ENCODE data around the gene FAM3D.
"Not testable (repeated sequence)": the region's sequence is repeated elsewhere in the genome, so short reads cannot be mapped to it uniquely, and the experiment has no call there.

Gene FAM3D

DNA sequence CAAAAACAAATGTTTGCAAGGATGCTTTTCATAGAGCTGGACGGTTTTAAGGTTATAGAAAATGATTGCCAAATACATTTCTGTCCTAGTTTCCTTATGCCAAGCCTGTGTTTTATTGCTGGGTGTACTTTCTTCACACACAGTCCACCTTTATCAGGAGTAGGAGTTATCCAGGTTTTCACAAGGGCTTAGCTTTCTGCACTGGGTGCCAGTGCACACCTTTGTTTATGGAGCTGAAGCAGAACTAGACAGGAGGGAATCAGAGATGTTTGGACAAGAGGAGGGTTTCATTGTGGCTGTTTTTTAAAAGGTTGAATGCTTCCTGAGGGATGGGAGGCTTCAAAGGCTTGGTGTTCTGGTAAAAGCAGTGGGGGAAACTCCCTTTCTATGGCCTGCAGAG, 29.5 kb upstream of the FAM3D start:
- DNase-seq (ENCODE audit: low spot score in 2 of 2) (no peak), ATAC-seq (replicated peaks; ENCODE audit: extremely low read depth, poor library complexity, severe bottlenecking) (no peak)
- H3K4me3 Mint-ChIP-seq: no peak overlapping the region
- no peaks in the 10 kb centered on the region for H3K4me1 Mint-ChIP-seq
- no peaks in the 10 kb centered on the region for H3K9me3 Mint-ChIP-seq
- H3K27me3 Mint-ChIP-seq: no peaks in the 10 kb centered on the region
- no peaks in the 10 kb centered on the region for H3K36me3 Mint-ChIP-seq (ENCODE audit: insufficient read depth)
- no peak overlapping the region for H3K27ac Mint-ChIP-seq (ENCODE audit: low read depth)

- not testable (repeated sequence) for H3K27me3 Mint-ChIP-seq, H3K4me3 Mint-ChIP-seq, H3K9me3 Mint-ChIP-seq
Measured at GRCh38 chr3:58695284-58695683, 28.7 kb upstream of the FAM3D start.

GRCh38 chr3:58693940-58694850, 27.6 kb upstream of the FAM3D start:
- no peak overlapping the region for H3K4me3 Mint-ChIP-seq
- H3K9me3 Mint-ChIP-seq: no peaks in the 10 kb centered on the region
- ATAC-seq (replicated peaks; ENCODE audit: extremely low read depth, poor library complexity, severe bottlenecking): no peak
- H3K27me3 Mint-ChIP-seq: no peaks in the 10 kb centered on the region
- DNase-seq (ENCODE audit: low spot score in 2 of 2): no peak
- no peaks in the 10 kb centered on the region for H3K4me1 Mint-ChIP-seq
- H3K27ac Mint-ChIP-seq (ENCODE audit: low read depth): no peak overlapping the region
- no peaks in the 10 kb centered on the region for H3K36me3 Mint-ChIP-seq (ENCODE audit: insufficient read depth)

More at GRCh38 chr3:58695284-58695683, 28.7 kb upstream of the FAM3D start:
- H3K36me3 Mint-ChIP-seq (ENCODE audit: insufficient read depth); ATAC-seq (replicated peaks; ENCODE audit: extremely low read depth, poor library complexity, severe bottlenecking); H3K27ac Mint-ChIP-seq (ENCODE audit: low read depth); H3K4me1 Mint-ChIP-seq; DNase-seq (ENCODE audit: low spot score in 2 of 2): not testable (repeated sequence)

GRCh38 chr3:58692484-58692883, 25.9 kb upstream of the FAM3D start:
- H3K27ac Mint-ChIP-seq (ENCODE audit: low read depth): no peak overlapping the region
- H3K36me3 Mint-ChIP-seq (ENCODE audit: insufficient read depth): no peaks in the 10 kb centered on the region
- ATAC-seq (replicated peaks; ENCODE audit: extremely low read depth, poor library complexity, severe bottlenecking) (no peak), DNase-seq (ENCODE audit: low spot score in 2 of 2) (no peak)
- peaks cover 16% of the 10 kb centered on the region for H3K27me3 Mint-ChIP-seq
- no peaks in the 10 kb centered on the region for H3K9me3 Mint-ChIP-seq
- no peaks in the 10 kb centered on the region for H3K4me1 Mint-ChIP-seq
- H3K4me3 Mint-ChIP-seq: no peak overlapping the region

DNA sequence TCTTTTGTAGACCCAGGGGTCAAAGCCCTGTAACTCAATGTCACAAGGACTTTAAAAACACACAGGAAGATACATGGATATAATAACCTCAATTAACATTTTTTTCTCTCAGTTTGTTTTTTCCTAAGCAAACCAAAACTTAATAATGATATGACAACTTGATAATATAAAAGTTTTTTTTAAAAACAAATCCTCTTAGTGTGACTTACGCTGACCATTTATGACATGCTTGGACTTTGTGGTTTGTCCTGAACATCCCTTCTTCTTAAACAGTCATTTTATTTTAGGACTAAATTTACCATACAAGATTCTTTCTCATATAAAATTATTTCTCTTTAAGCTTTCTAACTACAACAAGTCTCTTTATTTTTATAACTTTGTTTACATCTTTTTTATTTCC, 25.4 kb upstream of the FAM3D start:
- Mint-ChIP-seq H3K27ac (ENCODE audit: low read depth) (no peak overlapping the region), H3K4me1 (no peaks in the 10 kb centered on the region), H3K4me3 (no peak overlapping the region), H3K36me3 (ENCODE audit: insufficient read depth) (no peaks in the 10 kb centered on the region), H3K9me3 (no peaks in the 10 kb centered on the region), H3K27me3 (peaks cover 16% of the 10 kb centered on the region)
- DNase-seq (ENCODE audit: low spot score in 2 of 2) (no peak), ATAC-seq (replicated peaks; ENCODE audit: extremely low read depth, poor library complexity, severe bottlenecking) (no peak)

DNA sequence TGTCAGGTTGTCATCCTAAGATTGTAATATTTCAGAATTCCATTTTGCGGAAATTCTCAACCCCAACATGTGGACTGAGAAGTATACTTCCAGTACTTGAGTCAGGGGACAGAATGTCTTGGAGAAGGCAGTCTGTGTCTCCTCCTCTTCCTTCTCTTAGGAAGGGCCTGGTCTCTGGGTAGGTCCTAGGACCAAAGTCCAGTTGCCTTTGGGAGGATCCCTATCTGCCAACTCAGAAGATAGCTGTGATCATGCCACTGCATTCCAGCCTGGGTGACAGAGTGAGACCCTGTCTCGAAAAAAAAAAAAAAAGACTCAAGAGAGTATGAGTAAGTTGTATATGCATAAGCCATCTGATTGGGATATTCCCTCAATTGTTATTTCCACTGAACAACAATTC, 23.9 kb upstream of the FAM3D start:
- DNase-seq (ENCODE audit: low spot score in 2 of 2) (no peak), ATAC-seq (replicated peaks; ENCODE audit: extremely low read depth, poor library complexity, severe bottlenecking) (no peak)
- no peaks in the 10 kb centered on the region for H3K36me3 Mint-ChIP-seq (ENCODE audit: insufficient read depth)
- H3K27me3 Mint-ChIP-seq: peaks cover 16% of the 10 kb centered on the region
- H3K4me3 Mint-ChIP-seq: no peak overlapping the region
- H3K27ac Mint-ChIP-seq (ENCODE audit: low read depth): no peak overlapping the region
- no peaks in the 10 kb centered on the region for H3K9me3 Mint-ChIP-seq
- H3K4me1 Mint-ChIP-seq: no peaks in the 10 kb centered on the region

- Mint-ChIP-seq H3K4me1 (no peaks in the 10 kb centered on the region), H3K36me3 (ENCODE audit: insufficient read depth) (no peaks in the 10 kb centered on the region), H3K4me3 (no peak overlapping the region), H3K27ac (ENCODE audit: low read depth) (no peak overlapping the region), H3K27me3 (peaks cover 16% of the 10 kb centered on the region), H3K9me3 (no peaks in the 10 kb centered on the region)
- DNase-seq (ENCODE audit: low spot score in 2 of 2) (no peak), ATAC-seq (replicated peaks; ENCODE audit: extremely low read depth, poor library complexity, severe bottlenecking) (no peak)
Measured at GRCh38 chr3:58688574-58688973, 22.0 kb upstream of the FAM3D start.

DNA sequence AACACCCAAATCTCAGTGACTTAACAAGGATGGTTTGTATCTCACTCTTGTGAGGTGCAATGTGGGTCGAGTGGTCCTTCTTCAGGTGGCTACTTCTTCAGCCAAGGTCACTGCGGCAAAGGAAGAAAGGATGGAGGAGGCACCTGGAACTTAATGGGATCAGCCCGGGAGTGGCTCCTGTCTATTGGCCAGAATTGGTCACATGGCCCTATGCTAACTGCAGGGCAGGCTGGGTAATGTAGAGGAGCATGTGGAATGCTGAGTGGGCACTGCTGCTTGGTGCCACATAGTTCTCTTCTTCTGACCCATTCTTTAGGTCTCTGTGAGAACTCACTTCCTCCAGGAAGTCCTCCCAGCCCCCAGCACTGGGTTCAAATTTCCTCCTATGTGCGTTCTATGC, 20.3 kb upstream of the FAM3D start:
- Mint-ChIP-seq H3K27ac (ENCODE audit: low read depth) (no peak overlapping the region), H3K36me3 (ENCODE audit: insufficient read depth) (no peaks in the 10 kb centered on the region), H3K27me3 (peaks cover 16% of the 10 kb centered on the region), H3K9me3 (no peaks in the 10 kb centered on the region), H3K4me3 (no peak overlapping the region), H3K4me1 (no peaks in the 10 kb centered on the region)
- no peak for DNase-seq (ENCODE audit: low spot score in 2 of 2)
- ATAC-seq (replicated peaks; ENCODE audit: extremely low read depth, poor library complexity, severe bottlenecking): no peak

GRCh38 chr3:58685641-58686040, 19.1 kb upstream of the FAM3D start:
- ATAC-seq (replicated peaks; ENCODE audit: extremely low read depth, poor library complexity, severe bottlenecking) (no peak), DNase-seq (ENCODE audit: low spot score in 2 of 2) (no peak)
- no peak overlapping the region for H3K4me3 Mint-ChIP-seq
- no peaks in the 10 kb centered on the region for H3K9me3 Mint-ChIP-seq
- peaks cover 26% of the 10 kb centered on the region for H3K27me3 Mint-ChIP-seq
- H3K4me1 Mint-ChIP-seq: no peaks in the 10 kb centered on the region
- no peak overlapping the region for H3K27ac Mint-ChIP-seq (ENCODE audit: low read depth)
- H3K36me3 Mint-ChIP-seq (ENCODE audit: insufficient read depth): no peaks in the 10 kb centered on the region

GRCh38 chr3:58683466-58683865, 16.9 kb upstream of the FAM3D start:
- Mint-ChIP-seq H3K9me3 (no peaks in the 10 kb centered on the region), H3K36me3 (ENCODE audit: insufficient read depth) (no peaks in the 10 kb centered on the region), H3K27ac (ENCODE audit: low read depth) (no peak overlapping the region), H3K27me3 (peaks cover 22% of the 10 kb centered on the region), H3K4me3 (no peak overlapping the region), H3K4me1 (no peaks in the 10 kb centered on the region)
- no peak for ATAC-seq (replicated peaks; ENCODE audit: extremely low read depth, poor library complexity, severe bottlenecking)
- DNase-seq (ENCODE audit: low spot score in 2 of 2): no peak

DNA sequence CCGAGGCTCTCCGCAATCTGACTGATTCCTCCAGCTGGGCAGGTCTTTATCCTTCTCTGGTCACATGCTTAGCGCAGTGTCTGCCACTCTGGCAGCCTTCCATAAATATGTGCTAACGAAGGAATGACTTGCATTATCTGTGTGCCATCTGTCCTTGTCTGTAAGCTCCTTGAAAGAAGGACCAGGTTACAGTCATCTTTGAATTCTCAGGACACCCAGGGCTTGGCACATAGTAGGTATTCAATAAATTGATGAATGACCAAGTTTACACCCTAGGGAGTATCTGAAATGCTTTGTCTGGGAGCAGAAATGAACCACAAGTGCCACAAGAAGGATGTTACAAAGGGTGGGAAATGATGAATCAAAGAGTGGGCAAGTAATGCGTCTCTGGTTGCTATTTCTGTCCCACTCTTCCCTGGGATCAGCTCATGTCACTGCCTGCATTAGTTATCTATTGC, 16.5 kb upstream of the FAM3D start:
- Mint-ChIP-seq H3K4me1 (no peaks in the 10 kb centered on the region), H3K36me3 (ENCODE audit: insufficient read depth) (no peaks in the 10 kb centered on the region)
- ATAC-seq (replicated peaks; ENCODE audit: extremely low read depth, poor library complexity, severe bottlenecking): no peak

DNA sequence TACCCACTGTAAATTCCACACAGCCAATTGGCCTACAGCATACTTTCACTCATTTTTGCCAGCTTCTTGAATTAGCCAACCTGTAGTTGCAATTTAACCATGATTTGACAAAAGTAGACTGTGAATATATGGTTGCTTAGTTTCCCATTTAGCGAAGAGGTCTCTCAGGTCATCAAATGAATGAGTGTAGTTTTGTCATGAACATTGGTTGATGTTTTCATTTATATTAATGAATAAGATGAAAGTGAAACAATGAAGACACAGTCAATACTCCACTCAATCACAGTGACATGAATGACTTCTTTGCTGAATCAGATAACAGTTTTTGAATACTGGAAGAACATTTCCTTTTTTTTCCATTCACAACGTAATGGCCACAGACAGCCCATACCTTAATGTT, 15.3 kb upstream of the FAM3D start:
- no peak for ATAC-seq (replicated peaks; ENCODE audit: extremely low read depth, poor library complexity, severe bottlenecking)
- Mint-ChIP-seq H3K27ac (ENCODE audit: low read depth) (no peak overlapping the region), H3K36me3 (ENCODE audit: insufficient read depth) (no peaks in the 10 kb centered on the region), H3K4me3 (no peak overlapping the region), H3K27me3 (peaks cover 21% of the 10 kb centered on the region), H3K4me1 (no peaks in the 10 kb centered on the region), H3K9me3 (no peaks in the 10 kb centered on the region)
- no peak for DNase-seq (ENCODE audit: low spot score in 2 of 2)

More for the DNA sequence above, 16.5 kb upstream of the FAM3D start:
- Mint-ChIP-seq H3K27ac (ENCODE audit: low read depth) (no peak overlapping the region), H3K4me3 (no peak overlapping the region), H3K27me3 (peaks cover 18% of the 10 kb centered on the region), H3K9me3 (no peaks in the 10 kb centered on the region)
- no peak for DNase-seq (ENCODE audit: low spot score in 2 of 2)

DNA sequence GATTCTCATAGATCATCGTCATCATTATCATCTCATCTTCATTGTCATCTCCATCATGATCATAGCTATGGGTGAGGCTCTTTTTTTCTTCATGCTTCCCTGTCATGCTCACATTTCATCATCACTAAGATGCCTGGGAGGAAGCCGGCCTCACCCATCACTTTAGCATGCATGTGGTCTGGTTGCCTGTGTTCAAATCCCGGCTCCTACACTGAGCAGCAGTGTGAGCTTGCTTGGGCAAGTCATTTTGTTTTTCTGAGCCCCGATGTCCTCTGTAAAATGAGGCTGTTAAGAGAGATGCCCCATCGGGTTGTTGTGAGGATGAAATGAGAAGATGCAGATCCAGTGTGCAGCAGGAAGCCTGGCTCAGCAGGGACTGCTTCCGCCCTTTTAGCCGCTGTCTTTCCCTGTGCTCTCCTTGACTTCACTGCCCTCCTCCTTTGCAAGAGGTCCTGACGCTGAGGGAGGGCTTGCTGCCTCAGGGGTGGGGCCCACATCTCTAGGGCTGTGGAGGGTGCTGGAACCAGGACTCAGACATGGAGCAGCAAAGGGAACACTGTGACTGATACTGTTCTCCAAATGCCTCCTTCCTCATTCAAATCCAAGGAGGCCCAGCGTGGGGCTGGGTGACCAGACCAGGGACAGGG, 14.4 kb upstream of the FAM3D start:
- ATAC-seq (replicated peaks; ENCODE audit: extremely low read depth, poor library complexity, severe bottlenecking): no peak
- no peaks in the 10 kb centered on the region for H3K4me1 Mint-ChIP-seq
- no peaks in the 10 kb centered on the region for H3K36me3 Mint-ChIP-seq (ENCODE audit: insufficient read depth)
- H3K27me3 Mint-ChIP-seq: peaks cover 30% of the 10 kb centered on the region
- no peak overlapping the region for H3K4me3 Mint-ChIP-seq
- DNase-seq (ENCODE audit: low spot score in 2 of 2): no peak
- no peaks in the 10 kb centered on the region for H3K9me3 Mint-ChIP-seq
- H3K27ac Mint-ChIP-seq (ENCODE audit: low read depth): no peak overlapping the region
